Chondrocyte (in vitro differentiated cells): ENCODE results near the gene PRSS12. TPM values are rescaled to one million over a fixed set of nuclear protein-coding genes. Genes with fewer than 3 reads are reported as not detected.

ENCODE experiments used
- DNase-seq: peaks from one replicate; pipeline ENCODE4 v3.0.0; 2021; ENCODE audit warnings: mixed read lengths, low spot score
- H3K27ac Mint-ChIP-seq: one replicate; pipeline ENCODE4 v1.8.0; 2021; ENCODE audit warnings: mild to moderate bottlenecking, moderate library complexity, mixed read lengths; ENCODE audit not compliant: unreplicated experiment
- H3K27me3 Mint-ChIP-seq: 2 replicates; pipeline ENCODE4 v1.8.0; 2021; ENCODE audit warnings: low read depth, mixed read lengths
- H3K36me3 Mint-ChIP-seq: 2 replicates; pipeline ENCODE4 v1.8.0; 2021; ENCODE audit warnings: low read depth, mixed read lengths
- H3K4me1 Mint-ChIP-seq: 2 replicates; pipeline ENCODE4 v1.8.0; 2021; ENCODE audit warnings: low read depth, mild to moderate bottlenecking, mixed read lengths
- H3K4me3 Mint-ChIP-seq: one replicate; pipeline ENCODE4 v1.8.0; 2021; ENCODE audit warnings: mild to moderate bottlenecking, moderate library complexity, mixed read lengths; ENCODE audit not compliant: unreplicated experiment
- H3K9me3 Mint-ChIP-seq: 2 replicates; pipeline ENCODE4 v1.8.0; 2021; ENCODE audit warnings: low read depth, mixed read lengths
- total RNA-seq: library from RNA; stranded (reverse); gene quantifications from 3 replicates; pipeline ENCODE4 v1.2.1, GENCODE V29; 2021
- TF ChIP-seq, protein P1 (sequence below): fragments of 200-600 bp; sonication (generic); IDR thresholded peaks from 2 replicates; pipeline ENCODE4 v1.5.0; 2021; ENCODE audit warnings: antibody characterized with exemption, mild to moderate bottlenecking, moderate library complexity

The PRSS12 gene
- total RNA-seq, 1 donor from 2014 or later, result 15.3 TPM

DNA sequence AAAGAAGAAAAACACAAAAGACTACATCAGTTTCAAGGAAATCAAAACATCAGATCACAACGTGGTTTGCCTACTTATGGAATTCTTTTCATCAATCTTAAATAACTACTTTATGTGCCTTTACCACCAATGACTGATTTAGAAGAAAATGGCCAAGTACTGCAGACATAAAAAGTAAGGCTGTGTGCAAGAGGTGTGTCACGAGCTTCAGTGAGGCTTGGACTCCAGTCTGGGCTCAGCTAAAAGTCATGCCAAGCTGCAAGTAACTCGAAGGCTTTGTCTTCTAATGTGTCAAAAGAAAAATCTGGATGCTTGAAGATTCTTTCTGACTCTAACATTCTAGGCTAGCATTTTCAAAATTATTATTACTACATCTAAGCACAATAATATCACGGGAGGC, 17.0 kb downstream of the PRSS12 start:
- Mint-ChIP-seq H3K27me3 (no peaks in the 10 kb centered on the region), H3K27ac (no peak overlapping the region), H3K4me3 (no peak overlapping the region), H3K9me3 (no peaks in the 10 kb centered on the region), H3K36me3 (peaks cover 2% of the 10 kb centered on the region), H3K4me1 (peaks cover 21% of the 10 kb centered on the region)
- no peak for DNase-seq
- TF ChIP-seq, protein P1, sequence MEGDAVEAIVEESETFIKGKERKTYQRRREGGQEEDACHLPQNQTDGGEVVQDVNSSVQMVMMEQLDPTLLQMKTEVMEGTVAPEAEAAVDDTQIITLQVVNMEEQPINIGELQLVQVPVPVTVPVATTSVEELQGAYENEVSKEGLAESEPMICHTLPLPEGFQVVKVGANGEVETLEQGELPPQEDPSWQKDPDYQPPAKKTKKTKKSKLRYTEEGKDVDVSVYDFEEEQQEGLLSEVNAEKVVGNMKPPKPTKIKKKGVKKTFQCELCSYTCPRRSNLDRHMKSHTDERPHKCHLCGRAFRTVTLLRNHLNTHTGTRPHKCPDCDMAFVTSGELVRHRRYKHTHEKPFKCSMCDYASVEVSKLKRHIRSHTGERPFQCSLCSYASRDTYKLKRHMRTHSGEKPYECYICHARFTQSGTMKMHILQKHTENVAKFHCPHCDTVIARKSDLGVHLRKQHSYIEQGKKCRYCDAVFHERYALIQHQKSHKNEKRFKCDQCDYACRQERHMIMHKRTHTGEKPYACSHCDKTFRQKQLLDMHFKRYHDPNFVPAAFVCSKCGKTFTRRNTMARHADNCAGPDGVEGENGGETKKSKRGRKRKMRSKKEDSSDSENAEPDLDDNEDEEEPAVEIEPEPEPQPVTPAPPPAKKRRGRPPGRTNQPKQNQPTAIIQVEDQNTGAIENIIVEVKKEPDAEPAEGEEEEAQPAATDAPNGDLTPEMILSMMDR, result no peak

- H3K4me1 Mint-ChIP-seq, result peaks cover 20% of the 10 kb centered on the region
- TF ChIP-seq, protein P1, result no peak
- H3K36me3 Mint-ChIP-seq, result peaks cover 2% of the 10 kb centered on the region
- H3K4me3 Mint-ChIP-seq, result no peak overlapping the region
- H3K9me3 Mint-ChIP-seq, result no peaks in the 10 kb centered on the region
- no peak for DNase-seq
- H3K27ac Mint-ChIP-seq, result no peak overlapping the region
- no peaks in the 10 kb centered on the region for H3K27me3 Mint-ChIP-seq
Measured at GRCh38 chr4:118335324-118335723, 17.5 kb downstream of the PRSS12 start.

DNA sequence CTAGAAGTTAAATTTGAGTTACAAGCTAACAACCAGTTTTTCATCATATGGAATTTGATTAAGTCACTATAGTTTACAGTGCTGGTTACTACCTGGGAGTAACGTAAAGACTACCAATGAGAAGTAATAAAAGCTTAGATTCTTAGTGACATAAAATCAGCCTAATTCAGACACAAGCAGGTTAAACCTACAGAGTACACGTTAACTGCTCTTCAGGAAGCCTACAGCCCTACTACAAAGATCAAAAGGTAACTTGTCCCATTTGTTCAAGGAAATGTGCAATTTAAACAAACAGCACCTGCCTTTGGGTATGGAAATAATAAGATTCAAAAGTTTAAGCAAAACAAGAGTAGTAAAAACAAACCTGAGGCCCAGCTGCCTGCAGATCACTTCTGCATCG, 21.5 kb downstream of the PRSS12 start:
- TF ChIP-seq, protein P1, result no peak
- no peak overlapping the region for H3K4me3 Mint-ChIP-seq

GRCh38 chr4:118329849-118330248, 23.0 kb downstream of the PRSS12 start:
- Mint-ChIP-seq H3K36me3 (no peaks in the 10 kb centered on the region), H3K4me1 (peaks cover 7% of the 10 kb centered on the region), H3K27ac (no peak overlapping the region), H3K9me3 (no peaks in the 10 kb centered on the region), H3K27me3 (no peaks in the 10 kb centered on the region), H3K4me3 (no peak overlapping the region)
- TF ChIP-seq, protein P1, result no peak
- DNase-seq, result no peak

More for the DNA sequence above, 21.5 kb downstream of the PRSS12 start:
- Mint-ChIP-seq H3K4me1 (peaks cover 7% of the 10 kb centered on the region), H3K27me3 (no peaks in the 10 kb centered on the region), H3K36me3 (peaks cover 2% of the 10 kb centered on the region), H3K27ac (no peak overlapping the region), H3K9me3 (no peaks in the 10 kb centered on the region)
- no peak for DNase-seq

DNA sequence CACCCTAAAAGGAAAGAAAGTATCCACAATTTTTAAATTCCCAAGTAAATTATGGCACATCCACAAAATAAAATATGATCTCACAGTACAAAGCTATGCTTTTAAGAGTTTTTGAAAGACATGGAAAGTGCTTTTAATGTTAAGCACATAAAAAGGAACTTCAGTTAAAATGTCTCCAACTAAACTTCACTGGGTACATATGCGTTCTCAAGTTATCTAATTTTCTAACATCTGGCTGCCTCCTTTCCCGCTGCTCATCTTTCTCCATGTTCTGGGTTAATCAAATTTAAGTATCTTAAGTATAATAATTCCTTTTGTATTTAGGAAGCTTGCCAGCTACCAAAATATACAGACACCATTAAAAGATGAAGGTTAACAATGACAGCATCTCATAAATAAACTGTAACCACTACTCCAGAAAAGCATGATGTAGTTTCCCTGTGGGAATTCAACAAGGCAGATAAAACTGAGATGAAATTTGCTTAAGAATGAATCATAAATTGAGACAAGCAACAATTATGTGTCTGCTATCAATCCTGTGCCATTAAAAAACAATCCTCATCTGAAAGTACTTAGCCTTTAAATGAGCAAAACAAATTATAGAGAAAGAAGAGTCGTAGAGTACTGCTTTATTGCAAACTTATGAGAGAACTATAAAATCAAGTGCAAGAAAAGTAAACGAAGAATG, 25.1 kb downstream of the PRSS12 start:
- H3K36me3 Mint-ChIP-seq, result no peaks in the 10 kb centered on the region
- no peaks in the 10 kb centered on the region for H3K9me3 Mint-ChIP-seq
- TF ChIP-seq, protein P1, result no peak
- no peak overlapping the region for H3K4me3 Mint-ChIP-seq
- H3K27ac Mint-ChIP-seq, result peak overlapping the region; percentile 25
- no peak for DNase-seq
- no peaks in the 10 kb centered on the region for H3K27me3 Mint-ChIP-seq
- peaks cover 7% of the 10 kb centered on the region for H3K4me1 Mint-ChIP-seq
